Measurements from ENCODE around the gene RHOD.

Gene RHOD

GRCh38 chr11:67041602-67042001 lies 15.0 kb upstream of the RHOD start:
- ChIA-PET POLR2A (no interaction called here), CTCF (interaction anchor here (1.2 to 1.6 kb wide), 2 partner anchors 11 to 13 kb away, joined by 3 read pairs; no protein-coding TSS in a partner anchor)
- TF ChIP-seq, protein P1, sequence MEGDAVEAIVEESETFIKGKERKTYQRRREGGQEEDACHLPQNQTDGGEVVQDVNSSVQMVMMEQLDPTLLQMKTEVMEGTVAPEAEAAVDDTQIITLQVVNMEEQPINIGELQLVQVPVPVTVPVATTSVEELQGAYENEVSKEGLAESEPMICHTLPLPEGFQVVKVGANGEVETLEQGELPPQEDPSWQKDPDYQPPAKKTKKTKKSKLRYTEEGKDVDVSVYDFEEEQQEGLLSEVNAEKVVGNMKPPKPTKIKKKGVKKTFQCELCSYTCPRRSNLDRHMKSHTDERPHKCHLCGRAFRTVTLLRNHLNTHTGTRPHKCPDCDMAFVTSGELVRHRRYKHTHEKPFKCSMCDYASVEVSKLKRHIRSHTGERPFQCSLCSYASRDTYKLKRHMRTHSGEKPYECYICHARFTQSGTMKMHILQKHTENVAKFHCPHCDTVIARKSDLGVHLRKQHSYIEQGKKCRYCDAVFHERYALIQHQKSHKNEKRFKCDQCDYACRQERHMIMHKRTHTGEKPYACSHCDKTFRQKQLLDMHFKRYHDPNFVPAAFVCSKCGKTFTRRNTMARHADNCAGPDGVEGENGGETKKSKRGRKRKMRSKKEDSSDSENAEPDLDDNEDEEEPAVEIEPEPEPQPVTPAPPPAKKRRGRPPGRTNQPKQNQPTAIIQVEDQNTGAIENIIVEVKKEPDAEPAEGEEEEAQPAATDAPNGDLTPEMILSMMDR (IDR thresholded peaks at IDR 0.05; ENCODE audit: control extremely low read depth, extremely low read depth, low read depth, missing control alignments): no peak
- DNase-seq (ENCODE audit: extremely low spot score): no peak

- DNase-seq (ENCODE audit: extremely low spot score): no peak
- ChIA-PET CTCF (interaction anchor here (0.9 to 2.1 kb wide), 6 partner anchors 10 to 657 kb away, joined by 3 to 9 read pairs (median 3); no protein-coding TSS in a partner anchor), POLR2A (interaction anchor here (0.5 kb wide), 1 partner anchor 129 kb away, joined by 3 read pairs; no protein-coding TSS in a partner anchor)
- TF ChIP-seq, protein P1 (IDR thresholded peaks at IDR 0.05; ENCODE audit: control extremely low read depth, extremely low read depth, low read depth, missing control alignments): no peak
Measured at GRCh38 chr11:67043572-67044349, 12.9 kb upstream of the RHOD start.

DNA sequence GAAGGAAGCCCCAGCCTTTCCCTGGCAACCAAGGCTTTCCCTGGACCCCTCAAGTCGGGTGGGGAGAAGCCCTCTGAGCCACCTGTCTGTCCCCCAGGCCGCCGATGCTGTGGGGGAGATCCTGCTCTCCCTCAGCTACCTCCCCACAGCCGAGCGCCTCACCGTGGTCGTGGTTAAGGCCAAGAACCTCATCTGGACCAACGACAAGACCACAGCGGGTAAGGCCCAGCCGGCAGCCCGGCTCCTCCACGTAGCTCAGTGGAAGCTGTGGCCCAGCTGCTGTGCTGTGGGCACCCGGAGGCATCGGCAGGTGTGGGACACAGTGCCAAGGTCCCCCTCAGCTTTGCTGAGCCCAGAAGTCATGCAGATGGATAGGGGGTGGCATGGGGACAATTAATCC lies 12.2 kb upstream of the RHOD start:
- DNase-seq (ENCODE audit: extremely low spot score): no peak
- ChIA-PET POLR2A (interaction anchor here (0.5 kb wide), 1 partner anchor 130 kb away, joined by 3 read pairs; no protein-coding TSS in a partner anchor), CTCF (interaction anchor here (0.9 to 2.1 kb wide), 5 partner anchors 9 to 658 kb away, joined by 3 to 9 read pairs (median 3); no protein-coding TSS in a partner anchor)
- TF ChIP-seq, protein P1 (IDR thresholded peaks at IDR 0.05; ENCODE audit: control extremely low read depth, extremely low read depth, low read depth, missing control alignments): peak; percentile 10

GRCh38 chr11:67045314-67045713 lies 11.3 kb upstream of the RHOD start:
- CTCF ChIA-PET: interaction anchor here (1.0 to 2.1 kb wide), 2 partner anchors 9 to 29 kb away, joined by 5 to 9 read pairs; no protein-coding TSS in a partner anchor
- peak; percentile 74 for DNase-seq (ENCODE audit: extremely low spot score)
- TF ChIP-seq, protein P1 (IDR thresholded peaks at IDR 0.05; ENCODE audit: control extremely low read depth, extremely low read depth, low read depth, missing control alignments): no peak
- POLR2A ChIA-PET: no interaction called here

GRCh38 chr11:67048515-67049130 lies 8.0 kb upstream of the RHOD start:
- no peak for DNase-seq (ENCODE audit: extremely low spot score)
- ChIA-PET POLR2A (interaction anchor here (0.6 kb wide), 1 partner anchor 21 kb away, joined by 8 read pairs; no protein-coding TSS in a partner anchor), CTCF (no interaction called here)
- TF ChIP-seq, protein P1 (IDR thresholded peaks at IDR 0.05; ENCODE audit: control extremely low read depth, extremely low read depth, low read depth, missing control alignments): no peak

DNA sequence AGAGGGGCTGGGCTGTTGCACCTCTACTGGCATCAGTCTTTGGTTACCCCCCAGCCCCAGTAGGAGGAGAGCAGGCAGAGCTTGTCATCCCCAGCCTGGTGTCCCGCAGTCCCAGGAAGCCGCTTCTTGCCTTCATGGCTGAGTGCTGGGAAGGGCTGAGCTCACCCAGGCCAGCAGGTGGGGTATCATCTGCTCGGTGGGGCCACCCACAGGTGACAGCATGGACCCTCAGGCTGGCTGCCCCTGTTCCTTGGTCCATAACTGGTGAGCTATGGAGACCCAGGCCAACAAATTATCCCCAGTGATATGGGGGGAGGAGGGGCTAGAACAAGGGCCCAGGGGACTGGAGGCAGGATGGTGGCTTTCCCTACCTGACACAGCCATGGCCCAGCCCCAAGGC lies 6.5 kb upstream of the RHOD start:
- DNase-seq (ENCODE audit: extremely low spot score): no peak
- TF ChIP-seq, protein P1 (IDR thresholded peaks at IDR 0.05; ENCODE audit: control extremely low read depth, extremely low read depth, low read depth, missing control alignments): no peak
- POLR2A ChIA-PET: interaction anchor here (0.6 to 1.2 kb wide), 2 partner anchors 22 to 139 kb away, joined by 3 read pairs; no protein-coding TSS in a partner anchor
- CTCF ChIA-PET: no interaction called here
